ENCODE data around the gene DDX3X.
"Not testable (repeated sequence)": the region's sequence is repeated elsewhere in the genome, so short reads cannot be mapped to it uniquely, and the experiment has no call there.

Gene DDX3X

DNA sequence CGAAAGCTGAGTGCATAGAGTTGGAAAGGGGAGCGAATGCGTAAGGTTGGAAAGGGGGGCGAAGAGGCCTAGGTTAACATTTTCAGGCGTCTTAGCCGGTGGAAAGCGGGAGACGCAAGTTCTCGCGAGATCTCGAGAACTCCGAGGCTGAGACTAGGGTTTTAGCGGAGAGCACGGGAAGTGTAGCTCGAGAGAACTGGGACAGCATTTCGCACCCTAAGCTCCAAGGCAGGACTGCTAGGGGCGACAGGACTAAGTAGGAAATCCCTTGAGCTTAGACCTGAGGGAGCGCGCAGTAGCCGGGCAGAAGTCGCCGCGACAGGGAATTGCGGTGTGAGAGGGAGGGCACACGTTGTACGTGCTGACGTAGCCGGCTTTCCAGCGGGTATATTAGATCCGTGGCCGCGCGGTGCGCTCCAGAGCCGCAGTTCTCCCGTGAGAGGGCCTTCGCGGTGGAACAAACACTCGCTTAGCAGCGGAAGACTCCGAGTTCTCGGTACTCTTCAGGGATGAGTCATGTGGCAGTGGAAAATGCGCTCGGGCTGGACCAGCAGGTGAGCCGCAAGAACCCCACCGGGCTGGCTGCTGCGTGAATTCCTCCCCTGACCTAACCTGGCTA is at the start of gene DDX3X:
Gene DDX3X, plus strand, starts transcription at position 419 of the 619 bp plus-strand sequence. Its CDS starts 91 bp downstream, at position 510.
- peak; percentile 97 for DNase-seq

DNA sequence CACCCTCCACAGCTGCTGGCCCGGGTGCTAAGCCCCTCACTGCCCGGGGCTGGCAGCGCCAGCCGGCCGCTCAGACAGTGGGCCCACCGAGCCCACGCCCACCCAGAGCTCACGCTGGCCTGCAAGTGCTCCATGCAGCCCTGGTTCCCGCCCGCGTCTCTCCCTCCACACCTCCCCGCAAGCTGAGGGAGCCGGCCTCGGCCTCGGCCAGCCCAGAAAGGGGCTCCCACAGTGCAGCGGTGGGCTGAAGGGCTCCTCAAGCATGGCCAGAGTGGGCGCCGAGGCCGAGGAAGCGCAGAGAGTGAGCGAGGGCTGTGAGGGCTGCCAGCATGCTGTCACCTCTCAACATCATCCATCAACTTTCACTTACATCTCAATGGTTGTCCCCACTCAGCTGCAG is 48.0 kb upstream of the DDX3X start:
- DNase-seq = not testable (repeated sequence)

DNA sequence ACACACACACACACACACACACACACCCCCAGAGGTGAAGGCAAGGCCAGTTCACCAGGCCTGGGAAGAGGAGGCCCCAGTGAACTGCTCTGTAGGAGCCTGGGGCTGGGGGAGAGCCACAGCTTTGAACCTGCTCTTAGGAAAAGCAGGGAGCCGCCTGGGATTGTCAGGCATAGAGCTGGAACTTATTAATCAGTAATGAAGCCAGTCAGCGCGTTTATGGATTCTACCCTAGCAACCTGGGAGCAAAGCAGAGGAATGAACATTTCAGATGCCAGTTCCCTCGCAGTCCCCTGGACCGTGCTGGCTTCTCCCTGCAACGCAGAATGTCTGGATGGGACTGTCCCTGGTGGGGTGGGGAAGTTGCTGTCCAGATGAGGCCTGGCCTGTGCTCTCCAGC is 45.3 kb upstream of the DDX3X start:
- DNase-seq = no peak

DNA sequence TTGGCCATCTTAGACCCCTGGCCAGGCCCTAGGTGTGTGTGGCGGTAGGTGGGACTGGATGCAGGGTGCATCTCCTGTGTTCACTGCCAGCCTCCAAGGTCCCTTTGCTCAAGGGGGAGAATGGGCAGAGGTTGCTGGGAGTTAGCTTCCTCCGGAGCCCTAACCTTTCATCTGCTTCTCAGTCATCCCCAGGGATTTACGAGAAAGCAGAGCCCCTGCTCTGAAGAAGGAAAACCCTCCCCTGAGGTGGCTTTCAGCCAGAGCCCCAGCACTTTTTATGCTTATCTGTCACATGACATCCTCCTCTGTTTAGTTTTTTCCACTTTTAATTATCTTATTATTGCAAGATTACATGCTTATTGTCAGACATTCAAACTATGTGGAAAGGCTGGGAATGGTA is 44.9 kb upstream of the DDX3X start:
- no peak for DNase-seq

DNA sequence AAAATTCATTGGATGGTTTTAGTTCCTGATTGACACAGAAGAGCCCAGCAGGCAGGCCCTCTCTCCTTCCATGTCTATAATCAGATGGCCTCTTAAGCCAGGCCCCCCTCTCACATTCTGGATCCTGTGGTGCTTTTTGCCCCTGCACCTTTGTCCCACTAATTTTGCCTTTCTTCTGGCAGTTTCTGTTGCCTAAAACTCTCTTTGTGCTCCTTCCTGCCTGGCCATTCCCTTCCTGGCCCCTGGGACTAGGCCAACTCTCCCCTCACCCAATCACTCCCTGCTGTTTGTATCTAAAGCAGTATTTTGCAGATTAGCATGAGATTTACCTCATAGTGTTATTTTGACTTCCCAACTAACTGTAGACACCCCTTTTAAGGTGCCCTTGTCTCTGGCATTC is 42.7 kb upstream of the DDX3X start:
- no peak for DNase-seq

DNA sequence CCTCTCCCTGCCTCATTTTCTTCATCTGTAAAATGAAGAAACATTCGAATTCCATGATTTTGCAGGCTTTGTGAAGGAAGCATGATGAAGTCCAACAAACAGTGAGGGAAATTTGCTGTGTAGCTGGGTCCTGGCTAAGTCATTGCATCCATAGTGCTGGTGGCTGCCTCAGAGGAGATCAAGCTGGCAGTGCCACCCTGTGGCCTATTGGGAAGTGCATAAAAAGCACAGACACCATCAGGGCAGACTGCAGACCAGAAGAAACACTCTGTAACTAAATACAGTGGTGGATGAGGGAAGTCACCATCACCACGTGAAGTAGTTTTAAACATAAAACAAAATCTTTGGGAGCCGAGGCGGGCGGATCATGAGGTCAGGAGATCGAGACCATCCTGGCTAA is 40.7 kb upstream of the DDX3X start:
- no peak for DNase-seq

DNA sequence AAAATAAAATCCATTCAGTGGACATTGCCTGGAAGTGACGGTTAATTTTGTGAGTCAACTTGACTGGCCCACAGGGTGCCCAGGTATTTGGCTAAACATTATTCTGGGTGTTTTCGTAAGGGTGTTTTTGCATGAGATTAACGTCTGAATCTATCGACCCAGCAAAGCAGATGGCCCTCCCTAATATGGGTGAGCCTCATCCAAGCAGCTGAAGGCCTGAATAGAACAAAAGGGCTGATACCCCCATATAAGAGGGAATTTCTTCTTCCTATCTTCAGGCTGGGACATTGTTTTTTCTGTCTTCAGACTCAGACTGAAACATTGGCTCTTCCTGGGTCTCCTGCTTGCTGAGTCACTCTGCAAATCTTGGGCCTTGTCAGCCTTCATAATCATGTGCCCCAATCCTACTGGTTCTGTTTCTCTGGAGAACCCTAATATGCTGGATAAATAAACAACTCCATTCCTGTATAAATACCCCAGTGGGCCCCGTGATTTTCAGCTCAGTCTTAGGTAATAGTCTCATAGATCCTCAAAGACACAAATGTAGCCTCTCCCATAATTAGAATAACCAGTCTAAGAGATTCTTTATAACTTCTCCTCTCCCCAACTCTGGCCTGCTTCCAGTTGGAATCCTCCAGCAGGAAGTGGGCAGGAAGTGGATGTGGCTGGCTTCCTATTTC is 33.1 kb upstream of the DDX3X start:
- DNase-seq = no peak

DNA sequence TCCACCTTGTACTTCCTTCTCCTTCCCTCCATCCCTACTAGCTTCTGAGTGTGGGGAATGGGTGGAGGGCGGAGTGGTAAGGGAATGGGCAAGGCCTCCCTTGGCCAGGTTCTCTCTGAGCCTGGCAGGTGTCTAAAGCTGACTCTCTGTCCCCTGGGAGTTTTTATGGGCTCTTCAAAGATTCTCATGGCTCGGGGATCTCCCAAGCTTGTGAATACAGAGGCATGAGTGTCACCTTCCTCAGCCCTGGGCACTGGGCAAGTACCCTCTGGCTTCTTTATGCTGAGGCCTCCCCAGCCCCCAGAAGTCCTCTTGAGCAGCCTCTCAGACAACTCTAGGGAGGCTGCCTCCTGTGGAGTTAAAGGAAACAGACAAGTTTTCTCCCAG is 32.5 kb upstream of the DDX3X start:
- no peak for DNase-seq

DNA sequence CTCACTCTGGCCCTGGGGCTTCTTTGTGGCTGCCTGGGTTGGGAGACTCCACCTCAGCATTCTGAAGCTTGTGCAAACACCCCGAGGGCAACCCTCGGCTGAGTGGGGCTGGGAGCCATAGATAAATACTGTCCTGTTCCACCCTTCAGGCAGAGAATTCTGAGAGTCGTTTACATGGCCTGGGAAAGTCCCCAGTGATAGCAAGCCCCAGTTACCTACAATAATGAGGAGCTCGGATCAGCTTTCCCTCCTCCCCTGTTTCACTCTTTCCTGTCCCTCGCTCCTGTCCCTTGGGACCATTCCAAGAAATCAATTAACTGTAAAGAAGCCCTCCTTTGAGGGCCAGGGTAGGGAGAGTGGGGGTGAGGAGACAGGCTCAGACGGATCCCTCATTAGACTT is 31.6 kb upstream of the DDX3X start:
- DNase-seq = no peak

DNA sequence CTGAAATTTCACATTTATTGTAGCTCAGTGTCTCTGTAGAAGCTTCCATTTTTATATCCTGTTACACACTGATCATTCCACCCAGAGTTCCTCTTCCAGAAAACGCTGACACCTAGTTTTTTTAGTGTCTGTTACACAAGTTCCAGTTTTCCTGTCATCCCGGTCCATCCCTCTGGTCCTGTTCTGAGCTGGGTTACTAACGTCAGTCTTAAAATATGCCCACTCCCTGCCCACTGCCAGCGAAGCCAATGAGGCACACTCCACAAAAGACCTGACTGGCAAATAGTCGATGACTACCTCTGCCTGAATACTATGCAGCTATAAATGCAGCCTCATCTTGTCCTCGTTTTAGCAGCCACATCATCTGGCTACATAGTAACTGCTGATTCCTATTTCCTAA is 30.9 kb upstream of the DDX3X start:
- DNase-seq = no peak

DNA sequence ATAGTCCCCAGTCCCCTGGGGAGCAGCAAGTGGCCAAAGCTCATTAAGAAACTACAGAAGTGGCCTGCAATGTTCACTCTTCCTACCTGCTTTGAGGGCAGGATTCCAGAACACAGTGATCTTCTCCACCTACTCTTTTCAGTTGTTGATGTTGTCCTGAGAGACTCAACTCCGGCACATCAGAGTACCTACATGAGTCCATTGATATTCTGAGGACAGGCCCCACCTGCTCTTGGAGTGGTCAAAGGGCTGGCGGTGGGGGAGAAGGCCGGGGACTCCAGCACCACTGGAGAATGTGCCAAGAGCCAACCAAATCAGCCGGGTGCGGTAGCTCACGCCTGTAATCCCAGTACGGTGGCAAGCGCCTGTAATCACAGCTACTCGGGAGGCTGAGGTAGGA is 29.8 kb upstream of the DDX3X start:
- no peak for DNase-seq

DNA sequence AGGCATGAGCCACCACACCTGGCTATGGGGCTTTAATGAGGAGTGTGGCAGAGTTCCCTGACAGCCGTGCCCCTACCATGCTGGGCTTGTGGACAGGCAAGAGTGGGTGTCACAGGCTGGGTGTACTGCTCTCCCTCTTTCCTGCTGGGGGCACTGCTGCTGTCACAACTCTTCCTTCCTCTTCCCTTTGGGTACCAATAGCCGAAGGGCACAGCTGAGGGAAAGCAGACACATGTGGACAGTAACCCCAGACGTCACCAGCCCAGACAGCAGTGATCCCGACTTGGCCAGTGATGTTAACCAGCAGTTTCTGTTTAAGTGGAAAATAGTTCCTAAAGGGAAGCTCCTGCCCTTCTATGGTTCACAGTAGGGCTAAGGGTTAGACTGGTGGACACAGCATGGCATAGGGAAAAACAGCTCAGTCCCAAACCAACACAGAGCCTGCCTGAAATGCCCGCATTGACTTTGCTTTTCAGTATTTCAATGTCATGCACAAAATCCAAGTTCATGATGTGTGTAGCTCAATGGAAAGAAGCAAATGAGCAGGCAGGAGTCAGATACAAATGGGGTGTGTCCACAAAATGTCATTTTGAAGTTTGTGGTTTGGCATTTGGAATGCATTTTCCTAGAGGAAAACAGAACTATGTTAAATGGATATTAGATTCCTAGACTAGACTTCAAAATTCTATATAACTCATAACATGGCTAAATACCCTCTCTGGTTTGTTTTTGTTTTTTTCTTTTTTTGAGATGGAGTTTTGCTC is 24.9 kb upstream of the DDX3X start:
- DNase-seq = no peak

DNA sequence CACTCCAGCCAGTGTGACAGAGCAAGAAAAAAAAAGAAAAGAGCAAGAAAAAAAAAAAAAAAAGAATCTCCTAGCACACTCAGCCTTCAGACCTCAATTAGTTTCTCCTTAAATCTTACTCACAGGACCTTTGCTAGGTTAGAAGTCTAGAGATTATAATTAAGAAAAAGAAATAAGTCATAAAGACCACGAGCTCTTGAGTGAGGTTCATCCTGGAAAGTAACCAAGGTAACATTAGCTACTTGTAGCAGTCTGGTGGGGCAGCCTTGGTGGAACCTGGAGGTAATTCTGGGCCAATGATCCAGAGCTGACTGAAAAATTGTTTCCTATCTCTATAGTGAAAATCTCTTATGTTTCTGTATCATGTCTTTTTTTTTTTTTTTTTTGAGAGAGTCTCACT is 21.2 kb upstream of the DDX3X start:
- no peak for DNase-seq

DNA sequence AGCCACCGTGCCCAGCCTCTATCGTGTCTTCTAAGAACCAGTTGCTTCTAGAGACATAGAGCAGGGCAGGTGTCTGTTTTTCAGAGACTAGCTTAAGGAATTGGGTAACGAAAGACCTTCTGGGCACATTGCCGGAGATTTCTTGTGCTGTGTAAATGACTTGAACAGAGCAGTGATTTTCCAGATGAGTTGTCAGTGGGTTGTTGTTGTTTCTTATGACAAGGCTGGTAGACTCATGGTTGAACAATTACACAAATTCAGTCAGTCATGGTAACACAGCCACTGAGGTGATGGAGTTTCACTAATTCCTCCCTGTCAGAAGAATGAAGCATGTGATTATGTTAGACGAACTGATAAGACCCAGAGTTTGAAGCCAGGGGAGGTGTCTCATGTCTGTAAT is 20.5 kb upstream of the DDX3X start:
- no peak for DNase-seq

DNA sequence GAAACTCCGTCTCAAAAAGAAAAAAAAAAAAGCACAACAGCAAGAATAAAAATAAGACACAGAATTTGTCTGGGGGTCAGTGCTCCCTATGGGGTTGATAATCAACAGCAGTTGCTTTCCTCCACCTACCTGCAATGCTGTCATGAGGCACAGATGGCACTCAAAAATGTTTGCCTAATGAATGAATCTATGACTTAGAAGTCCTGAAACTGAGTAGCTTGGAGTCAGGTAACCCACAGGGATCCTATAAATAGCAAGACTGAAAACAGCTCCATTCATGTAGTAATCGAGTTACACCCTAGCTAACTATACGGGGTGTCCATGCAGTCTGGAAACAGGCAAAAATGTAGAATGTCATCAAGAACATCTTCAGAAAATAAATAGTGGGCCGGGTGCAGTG is 19.8 kb upstream of the DDX3X start:
- DNase-seq = no peak

DNA sequence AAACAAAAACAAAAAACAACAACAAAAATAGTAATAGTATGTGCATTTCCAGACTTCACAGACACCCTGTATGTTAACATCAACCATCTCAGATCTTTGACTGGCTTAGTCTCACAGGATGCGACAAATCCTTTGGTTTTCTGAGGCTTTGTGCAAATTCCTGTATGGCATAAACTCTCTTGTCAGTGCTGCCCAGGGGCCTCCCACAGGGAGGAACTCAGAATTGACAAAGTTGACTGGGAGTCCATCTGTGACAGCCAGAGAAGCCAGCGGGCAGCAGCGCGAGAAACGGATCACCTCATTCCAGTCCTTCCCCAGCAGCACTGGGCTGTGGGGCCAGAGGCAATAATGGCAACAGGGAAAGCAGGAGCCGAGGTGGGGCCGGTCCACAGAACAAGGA is 19.1 kb upstream of the DDX3X start:
- DNase-seq = no peak

DNA sequence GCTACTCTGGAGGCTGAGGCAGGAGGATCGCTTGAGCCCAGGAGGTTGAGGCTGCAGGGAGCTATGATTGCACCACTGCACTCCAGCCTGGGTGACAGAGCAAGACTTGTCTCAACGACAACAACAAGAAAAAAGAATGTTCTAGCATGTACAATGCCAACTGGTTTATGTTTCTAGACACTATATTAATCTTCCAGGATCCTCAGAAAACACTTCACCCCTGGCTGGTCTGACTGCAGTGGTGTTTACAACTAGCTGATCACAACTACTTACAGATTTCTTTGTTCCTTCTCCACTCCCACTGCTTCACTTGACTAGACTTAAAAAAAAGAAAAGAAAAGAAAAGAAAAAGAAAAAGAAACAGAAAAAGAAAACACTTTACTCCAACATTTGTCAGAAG is 17.7 kb upstream of the DDX3X start:
- not testable (repeated sequence) for DNase-seq

DNA sequence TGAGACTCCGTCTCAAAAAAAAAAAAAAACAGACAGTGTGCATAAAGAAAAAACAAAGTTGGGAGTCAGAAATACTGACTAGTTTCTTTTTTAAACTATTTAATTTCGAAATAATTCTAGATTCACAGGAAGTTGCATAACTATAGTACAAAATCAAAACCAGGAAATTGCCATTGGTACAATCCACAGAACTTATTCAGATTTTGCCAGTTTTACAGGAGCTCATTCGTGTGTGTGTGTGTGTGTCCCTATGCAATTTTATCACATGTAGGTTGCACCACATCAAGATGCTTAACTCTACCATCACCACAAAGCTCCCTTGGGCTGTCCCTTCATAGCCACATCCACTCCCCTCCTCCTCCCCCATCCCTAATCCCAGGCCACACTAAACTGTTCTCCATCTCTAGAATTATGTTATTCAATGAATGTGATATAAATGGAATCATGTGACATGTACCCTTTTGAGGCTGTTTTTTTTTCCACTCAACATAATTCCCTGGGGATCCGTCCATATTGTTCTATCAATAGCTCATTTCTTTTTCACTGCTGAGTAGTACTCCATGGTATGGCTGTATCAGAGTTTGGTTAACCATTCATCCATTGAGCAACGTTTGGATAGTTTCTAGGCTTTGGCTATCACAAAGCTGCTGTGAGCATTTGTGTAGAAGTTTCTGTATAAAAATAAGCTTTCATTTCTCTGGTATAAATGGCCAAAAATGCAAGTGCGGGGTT is 16.3 kb upstream of the DDX3X start:
- DNase-seq = no peak

DNA sequence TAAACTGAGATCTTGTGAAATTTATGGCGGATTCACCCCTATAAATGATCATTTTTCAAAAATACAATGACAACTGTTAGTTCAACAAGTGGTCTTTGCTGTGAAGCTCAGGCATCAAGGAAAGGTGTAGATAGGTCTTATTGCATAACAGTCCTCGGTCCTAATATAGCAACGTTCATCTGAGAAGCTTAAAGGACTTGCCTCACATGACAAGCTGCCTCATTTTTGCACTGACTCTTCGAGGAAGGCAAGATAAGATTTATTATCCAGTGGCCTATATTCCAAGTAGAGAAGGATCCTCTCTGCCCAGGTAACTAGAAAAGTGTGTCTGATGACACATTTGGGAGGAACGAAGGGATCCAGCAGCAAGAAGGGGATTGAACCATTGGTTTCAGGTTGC is 13.6 kb upstream of the DDX3X start:
- DNase-seq = no peak

DNA sequence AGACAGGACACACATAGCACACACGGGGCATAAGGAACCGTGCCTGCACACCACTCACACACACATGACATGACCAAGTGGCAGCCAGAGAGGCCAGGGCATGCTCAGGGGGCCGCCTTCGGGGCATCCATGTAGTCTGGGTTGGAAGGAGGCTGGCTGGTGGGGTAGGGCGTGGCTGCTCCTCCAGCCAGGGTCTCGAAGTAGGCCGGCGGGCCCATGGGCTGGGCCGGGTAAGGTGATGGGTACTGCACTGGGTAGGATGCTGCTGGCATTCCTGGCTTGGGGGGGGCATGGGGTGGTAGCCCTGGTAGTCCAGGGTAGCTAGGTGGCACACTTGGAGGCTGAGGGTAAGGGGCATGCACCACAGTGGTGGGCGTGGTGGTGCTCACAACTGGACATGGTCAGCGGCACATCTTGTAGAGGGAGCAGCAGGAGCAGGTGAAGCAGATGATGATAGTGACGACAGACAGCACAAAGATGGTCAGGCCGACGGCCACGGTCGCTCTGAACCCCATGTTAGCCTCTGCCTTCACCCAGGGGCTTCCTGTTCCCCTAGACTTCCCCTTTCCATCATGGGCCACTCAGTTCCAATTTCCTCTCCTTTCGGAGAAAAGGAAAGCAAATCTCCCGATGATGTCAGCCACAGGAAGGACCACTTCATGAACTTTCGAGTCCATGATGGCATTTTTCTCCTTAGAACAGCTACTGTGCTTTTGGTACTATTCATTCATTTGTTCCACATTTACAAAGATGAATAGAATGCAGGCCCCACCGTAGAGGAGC is 10.9 kb upstream of the DDX3X start:
- no peak for DNase-seq

DNA sequence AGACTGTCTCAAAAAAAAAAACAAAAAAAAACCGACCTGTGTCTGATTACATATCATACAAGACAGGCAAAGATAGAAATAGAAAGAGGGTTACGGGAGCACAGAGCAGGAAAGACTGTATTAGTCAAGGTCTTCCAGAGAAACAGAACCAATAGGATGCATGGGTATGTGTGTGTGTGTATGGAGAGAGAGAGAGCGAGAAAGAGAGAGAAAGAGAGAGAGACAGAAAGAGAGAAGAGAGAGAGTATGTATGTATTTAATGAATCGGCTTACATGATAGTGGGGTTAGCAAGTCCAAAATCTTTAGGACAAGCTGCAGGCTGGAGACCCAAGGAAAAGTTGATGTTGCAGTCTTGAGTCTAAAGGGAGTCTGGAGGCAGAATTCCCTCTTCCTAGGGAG is 7.5 kb upstream of the DDX3X start:
- no peak for DNase-seq

DNA sequence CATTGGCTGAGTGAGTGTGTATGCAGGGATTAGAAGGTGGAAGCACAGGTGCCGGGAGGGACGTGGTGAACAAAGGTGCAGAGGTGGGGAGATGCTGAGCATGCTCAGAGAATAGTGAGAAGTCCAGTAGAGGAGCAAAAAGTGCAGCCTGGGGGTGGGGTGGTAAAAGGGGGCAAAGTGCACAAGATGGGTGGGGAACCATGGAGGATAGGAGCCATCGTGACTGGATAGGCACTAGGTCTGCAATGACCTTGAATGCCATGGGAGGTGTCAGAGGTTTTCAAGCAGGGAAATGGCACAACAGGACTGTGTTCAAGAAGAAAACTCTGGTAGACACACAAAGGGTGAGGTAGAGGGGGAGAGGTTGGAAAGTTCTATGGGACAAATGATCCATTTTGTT is 6.6 kb upstream of the DDX3X start:
- DNase-seq = no peak

DNA sequence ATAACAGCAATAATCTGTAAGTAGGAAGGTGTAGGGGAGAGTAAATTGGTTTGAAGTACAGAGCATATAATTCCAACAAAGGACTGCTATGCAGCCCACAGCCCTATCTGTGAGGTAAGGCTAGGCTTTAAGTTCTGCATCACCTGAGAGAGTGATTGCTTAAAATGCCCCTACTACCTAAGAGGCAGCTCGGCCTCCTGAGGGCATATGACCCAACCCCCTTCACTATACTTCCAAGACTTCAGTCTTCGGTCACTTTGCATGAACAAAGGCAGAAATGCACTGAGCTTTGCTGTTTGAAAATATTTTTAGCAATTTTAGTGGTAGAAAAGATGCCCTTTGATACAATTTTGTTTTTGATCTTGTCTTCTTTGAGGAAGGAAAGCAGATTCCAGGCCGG is 4.9 kb upstream of the DDX3X start:
- no peak for DNase-seq

Data from DMS 273 treated with DMSO at 0.1 percent for 48 hours (cell line).